B cell (primary cell): ENCODE data around the gene PLEKHA7.

ENCODE experiments used
- CTCF ChIP-seq: fragments of 200-600 bp; IDR thresholded peaks from one replicate; pipeline ENCODE4 v1.8.0; 2022; ENCODE audit warnings: antibody characterized with exemption, mild to moderate bottlenecking
- EZH2 ChIP-seq: IDR thresholded peaks from 2 replicates; pipeline ENCODE4 v1.6.1; 2012; ENCODE audit warnings: borderline replicate concordance, low read depth, mild to moderate bottlenecking, moderate library complexity, low read length; ENCODE audit not compliant: insufficient read depth, poor library complexity, severe bottlenecking

GRCh38 chr11:16797776-16798175 lies 216.4 kb downstream of the PLEKHA7 start:
- no peak for TF ChIP-seq CTCF
- no peak for TF ChIP-seq EZH2
